H1 (cell line): Measurements from ENCODE around the gene TECTB. TPM values are rescaled to one million over a fixed set of nuclear protein-coding genes. Genes with fewer than 3 reads are reported as not detected.

ENCODE experiments used
- CTCF ChIA-PET: fragments of 300-600 bp; sonication (Branson Sonifier 250); formaldehyde crosslinking; loops from one replicate; lab custom pipeline; 2021; ENCODE audit not compliant: partially characterized antibody; lab: Charles Lee
- POLR2A ChIA-PET: fragments of 300-600 bp; sonication (Branson Sonifier 250); formaldehyde crosslinking; loops from one replicate; lab custom pipeline; 2021; ENCODE audit warnings: inconsistent platforms; ENCODE audit not compliant: partially characterized antibody; lab: Charles Lee
- DNase-seq, 2 experiments: peaks; one replicate each; pipeline versions ENCODE4 v3.0.0 to v3.0.0-alpha.2; 2010 to 2022; ENCODE audit warnings: low spot score in 2 of 2, low read depth in 1 of 2, mixed read lengths in 1 of 2
- FAIRE-seq: peaks from 2 replicates; lab custom pipeline; 2011; peaks lifted over from hg19 to GRCh38; lab: Jason Lieb, UNC
- H2AFZ ChIP-seq: 2 replicates; pipeline ENCODE4 v1.8.1; 2012; ENCODE audit warnings: low read length, inconsistent platforms
- H2AK5ac ChIP-seq: 2 replicates; pipeline ENCODE4 v1.6.1; 2013; ENCODE audit warnings: low read depth, low read length
- H2BK120ac ChIP-seq: replicated peaks from 2 replicates; pipeline ENCODE3; 2013; ENCODE audit warnings: low read depth, low read length, inconsistent platforms
- H2BK12ac ChIP-seq: 2 replicates; pipeline ENCODE4 v1.6.1; 2013; ENCODE audit warnings: low read depth, low read length
- H2BK15ac ChIP-seq: 2 replicates; pipeline ENCODE4 v1.6.1; 2013; ENCODE audit warnings: low read length
- H2BK20ac ChIP-seq: 2 replicates; pipeline ENCODE4 v1.6.1; 2013; ENCODE audit warnings: low read length
- H2BK5ac ChIP-seq: 2 replicates; pipeline ENCODE4 v1.6.1; 2013; ENCODE audit warnings: low read depth, low read length
- H3K14ac ChIP-seq: 2 replicates; pipeline ENCODE4 v1.6.1; 2013; ENCODE audit warnings: inconsistent platforms; ENCODE audit not compliant: insufficient read length
- H3K18ac ChIP-seq: 2 replicates; pipeline ENCODE4 v1.6.1; 2013; ENCODE audit warnings: low read length; ENCODE audit errors: extremely low read depth
- H3K23ac ChIP-seq: 2 replicates; pipeline ENCODE4 v1.6.1; 2013; ENCODE audit warnings: inconsistent platforms; ENCODE audit not compliant: insufficient read length
- H3K23me2 ChIP-seq: 2 replicates; pipeline ENCODE4 v1.6.1; 2013; ENCODE audit warnings: low read depth, low read length
- H3K27ac ChIP-seq: 2 replicates; pipeline ENCODE4 v1.6.1; 2011; ENCODE audit warnings: low read depth, low read length, inconsistent platforms
- H3K27me3 ChIP-seq, 4 experiments: replicated peaks in 1 of 4; 1 replicate in 1 of 4; 2 replicates in 3 of 4; pipeline versions ENCODE4 v1.6.1 to v1.8.1; 2011 to 2013; ENCODE audit warnings: low read length in 3 of 4, mild to moderate bottlenecking in 3 of 4, inconsistent platforms in 2 of 4, mixed read lengths in 2 of 4, moderate library complexity in 1 of 4; ENCODE audit not compliant: control insufficient read depth in 3 of 4, insufficient read depth in 3 of 4; ENCODE audit errors: extremely low read depth in 1 of 4
- H3K36me3 ChIP-seq, 4 experiments: 2 replicates each; pipeline versions ENCODE4 v1.6.1 to v1.8.1; 2011 to 2013; ENCODE audit warnings: mild to moderate bottlenecking in 4 of 4, low read length in 3 of 4, moderate library complexity in 2 of 4, control low read depth in 1 of 4, inconsistent platforms in 1 of 4; ENCODE audit not compliant: insufficient read depth in 4 of 4, control insufficient read depth in 2 of 4
- H3K4ac ChIP-seq: replicated peaks from 2 replicates; pipeline ENCODE3; 2013; ENCODE audit warnings: low read length, low read depth, mixed read lengths, inconsistent platforms; ENCODE audit not compliant: insufficient read length
- H3K4me1 ChIP-seq, 4 experiments: replicated peaks in 1 of 4; 1 replicate in 1 of 4; 2 replicates in 3 of 4; pipeline versions ENCODE4 v1.6.1 to v1.8.1; 2011 to 2013; ENCODE audit warnings: low read length in 3 of 4, inconsistent platforms in 2 of 4, mixed read lengths in 1 of 4; ENCODE audit not compliant: insufficient read depth in 4 of 4, control insufficient read depth in 3 of 4
- H3K4me2 ChIP-seq, 2 experiments: 2 replicates each; pipeline versions ENCODE4 v1.6.1 to v1.8.1; 2011 to 2013; ENCODE audit warnings: low read depth in 2 of 2, low read length in 2 of 2, control low read depth in 1 of 2, inconsistent platforms in 1 of 2, mild to moderate bottlenecking in 1 of 2; ENCODE audit not compliant: insufficient read depth in 1 of 2
- H3K4me3 ChIP-seq, 4 experiments: fragments of 200-600, 300-600 bp in 1 of 4; sonication (generic), shearing (Covaris generic), sonication (Bioruptor Twin) in 1 of 4; 2 replicates each; pipeline versions ENCODE4 v1.5.1 to v1.8.1; 2011 to 2016; ENCODE audit warnings: low read length in 4 of 4, low read depth in 3 of 4, control low read depth in 2 of 4, inconsistent platforms in 2 of 4, mild to moderate bottlenecking in 2 of 4, mixed read lengths in 1 of 4, moderate library complexity in 1 of 4; ENCODE audit not compliant: insufficient read depth in 2 of 4; ENCODE audit errors: extremely low read depth in 1 of 4
- H3K56ac ChIP-seq: replicated peaks from 2 replicates; pipeline ENCODE3; 2013; ENCODE audit warnings: low read depth, mild to moderate bottlenecking, mixed read lengths, low read length, inconsistent platforms; ENCODE audit not compliant: insufficient read length
- H3K79me1 ChIP-seq: 2 replicates; pipeline ENCODE4 v1.6.1; 2013; ENCODE audit warnings: low read depth, low read length, control low read depth
- H3K79me2 ChIP-seq, 2 experiments: 2 replicates each; pipeline versions ENCODE4 v1.6.1 to v1.8.1; 2012 to 2013; ENCODE audit warnings: low read length in 2 of 2, mild to moderate bottlenecking in 2 of 2, inconsistent platforms in 1 of 2; ENCODE audit not compliant: insufficient read depth in 2 of 2, control insufficient read depth in 1 of 2
- H3K9ac ChIP-seq, 4 experiments: replicated peaks in 1 of 4; 1 replicate in 1 of 4; 2 replicates in 3 of 4; pipeline versions ENCODE4 v1.6.1 to v1.8.1; 2011 to 2013; ENCODE audit warnings: low read depth in 3 of 4, low read length in 3 of 4, control low read depth in 2 of 4, mild to moderate bottlenecking in 2 of 4, moderate library complexity in 2 of 4, inconsistent platforms in 1 of 4; ENCODE audit errors: extremely low read depth in 1 of 4
- H3K9me3 ChIP-seq, 2 experiments: 2 replicates each; pipeline versions ENCODE4 v1.6.1 to v1.8.1; 2012 to 2013; ENCODE audit warnings: mild to moderate bottlenecking in 2 of 2, moderate library complexity in 2 of 2, control low read depth in 1 of 2, inconsistent platforms in 1 of 2, low read depth in 1 of 2, low read length in 1 of 2, mixed read lengths in 1 of 2; ENCODE audit not compliant: insufficient read depth in 2 of 2
- H4K20me1 ChIP-seq, 2 experiments: replicated peaks in 1 of 2; 2 replicates each; pipeline versions ENCODE3 to v1.8.1; 2011 to 2013; ENCODE audit warnings: inconsistent platforms in 2 of 2, low read length in 2 of 2, mild to moderate bottlenecking in 1 of 2; ENCODE audit not compliant: insufficient read depth in 2 of 2, control insufficient read depth in 1 of 2
- H4K5ac ChIP-seq: 2 replicates; pipeline ENCODE4 v1.6.1; 2013; ENCODE audit warnings: low read length, low read depth, mixed read lengths, inconsistent platforms; ENCODE audit not compliant: insufficient read length
- H4K8ac ChIP-seq: 2 replicates; pipeline ENCODE4 v1.8.0; 2013; ENCODE audit warnings: mild to moderate bottlenecking, moderate library complexity, low read length, inconsistent platforms; ENCODE audit not compliant: insufficient read depth; ENCODE audit errors: extremely low read depth
- H4K91ac ChIP-seq: replicated peaks from 2 replicates; pipeline ENCODE3; 2013; ENCODE audit warnings: low read length, mixed read lengths, inconsistent platforms; ENCODE audit not compliant: insufficient read length
- ASH2L ChIP-seq: fragments of 200-600, 300-600 bp; sonication (generic); IDR thresholded peaks from one replicate; pipeline ENCODE4 v1.7.1; 2017; ENCODE audit warnings: low read length
- BCL11A ChIP-seq, 2 experiments: IDR thresholded peaks; one replicate each; pipeline ENCODE4 v1.6.1; 2011; ENCODE audit warnings: low read depth in 2 of 2, low read length in 2 of 2, mild to moderate bottlenecking in 2 of 2
- CBX5 ChIP-seq: fragments of 300-800, 300-1000 bp; sonication (generic); IDR thresholded peaks from 2 replicates; pipeline ENCODE4 v1.7.1; 2016; ENCODE audit warnings: antibody characterized with exemption, low read length, low read depth
- CHD2 ChIP-seq: IDR thresholded peaks from 2 replicates; pipeline ENCODE4 v1.6.1; 2012; ENCODE audit warnings: low read length, improper control_type of control experiment
- CTBP2 ChIP-seq: IDR thresholded peaks from 2 replicates; pipeline ENCODE4 v1.7.0; 2011; ENCODE audit warnings: borderline replicate concordance, mild to moderate bottlenecking, moderate library complexity, mixed read lengths, low read length; ENCODE audit not compliant: insufficient read depth, insufficient read length
- FOSL1 ChIP-seq: IDR thresholded peaks from 2 replicates; pipeline ENCODE4 v1.6.1; 2011; ENCODE audit warnings: mild to moderate bottlenecking, low read depth, low read length, moderate library complexity; ENCODE audit not compliant: insufficient read depth
- JUND ChIP-seq: IDR thresholded peaks from 2 replicates; pipeline ENCODE4 v1.6.1; 2011; ENCODE audit warnings: mild to moderate bottlenecking, improper control_type of control experiment, low read length
- NANOG ChIP-seq: IDR thresholded peaks from 2 replicates; pipeline ENCODE4 v1.6.1; 2011; ENCODE audit warnings: low read length, low read depth, mild to moderate bottlenecking, inconsistent platforms; ENCODE audit not compliant: insufficient read depth, poor library complexity, severe bottlenecking
- NRF1 ChIP-seq: IDR thresholded peaks from 2 replicates; pipeline ENCODE4 v1.6.1; 2011; ENCODE audit warnings: mild to moderate bottlenecking, low read depth, low read length, improper control_type of control experiment
- PHF8 ChIP-seq: fragments of 200-600 bp; sonication (generic); conservative IDR thresholded peaks from 2 replicates; pipeline ENCODE4 v1.7.1; 2012; ENCODE audit warnings: low read depth, mild to moderate bottlenecking, inconsistent platforms, low read length, moderate library complexity
- SP2 ChIP-seq: IDR thresholded peaks from 2 replicates; pipeline ENCODE4 v1.6.1; 2012; ENCODE audit warnings: mild to moderate bottlenecking, low read length, inconsistent platforms
- TAF7 ChIP-seq: optimal IDR thresholded peaks from 2 replicates; pipeline ENCODE3; 2011; ENCODE audit warnings: low read depth, mild to moderate bottlenecking, inconsistent platforms, low read length, moderate library complexity, borderline replicate concordance
- TEAD4 ChIP-seq: IDR thresholded peaks from 2 replicates; pipeline ENCODE4 v1.6.1; 2012; ENCODE audit warnings: low read depth, low read length, inconsistent platforms, mixed read lengths
- WGBS, 2 experiments: shearing (Covaris generic) in 1 of 2; methylation state at CpG; one replicate each; pipeline versions ENCODE4 v1.1.6 to v1.1.7; 2013 to 2015; ENCODE audit warnings: low lambda C conversion rate in 2 of 2, mixed read lengths in 2 of 2, inconsistent platforms in 1 of 2, low coverage in 1 of 2, missing lambda C conversion rate in 1 of 2; ENCODE audit not compliant: insufficient replicate concordance in 2 of 2, insufficient coverage in 1 of 2, insufficient read length in 1 of 2; ENCODE audit errors: extremely low coverage in 1 of 2, missing lambda C conversion rate in 1 of 2; 5-methylcytosine and 5-hydroxymethylcytosine counted together
- polyA plus RNA-seq, 7 experiments: library from polyadenylated mRNA; depleted of rRNA in 3 of 7; stranded (reverse) in 5 of 7; unstranded in 2 of 7; fragments of >200 nt in 5 of 7; fragments of 200-250 nt in 2 of 7; gene quantifications; 1 replicate in 5 of 7; 2 replicates in 1 of 7; 4 replicates in 1 of 7; pipeline versions ENCODE4 v1.2.1 to v1.2.3, GENCODE V29; 2011 to 2013; ENCODE audit warnings: missing spikeins in 2 of 7, mixed read lengths in 2 of 7
- total RNA-seq: library from RNA; stranded (reverse); fragmentation: NEBNext Ultra II Directional; extraction: Animal tissue kit (Norgen Biotek cat#: 25700); gene quantifications from 2 replicates; pipeline ENCODE4 v1.2.1, GENCODE V29; 2021

TECTB gene
- total and polyA plus RNA-seq, 2 of the 8 experiments (the other 6 are each of a cell fraction or from before 2014, with no cell fraction given), result not detected

DNA sequence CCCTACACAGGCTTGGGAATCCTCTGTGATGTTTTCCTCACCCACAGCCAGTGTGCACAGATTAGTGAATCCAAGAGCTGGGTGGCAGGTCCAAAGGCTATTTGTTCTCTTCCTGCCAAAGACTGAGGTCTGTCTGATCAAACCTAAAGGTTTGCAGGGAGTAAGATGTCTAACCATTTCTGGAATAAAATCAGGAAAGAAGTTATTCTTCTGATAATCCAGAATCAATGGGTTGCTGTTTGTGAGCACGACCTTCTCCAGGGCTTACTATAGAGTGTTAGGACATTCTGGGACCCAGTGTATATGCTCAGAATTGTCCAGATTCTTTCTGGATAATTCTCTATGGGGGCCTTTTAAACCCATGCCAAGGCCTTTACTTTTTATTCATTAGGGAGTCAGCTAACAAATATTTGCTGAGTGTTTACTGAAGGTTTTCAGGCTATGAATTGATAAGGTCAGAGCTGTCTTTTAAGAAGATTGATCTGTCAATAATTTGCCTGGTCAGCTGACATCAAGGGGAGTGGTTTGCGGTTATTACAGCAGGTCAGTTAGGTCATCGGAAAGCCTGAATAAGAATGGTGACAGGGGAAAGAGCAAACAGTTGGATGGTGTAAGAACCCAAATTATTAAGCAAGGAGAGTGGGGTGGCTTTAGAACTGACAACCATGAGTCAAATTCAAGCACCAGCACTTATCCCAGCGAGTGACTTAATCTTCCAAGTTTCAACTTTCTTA lies 7.5 kb upstream of the TECTB start:
- WGBS, 2 experiments, result 93% methylated on average over 4 of the region's 4 CpGs; no CpG with 5 or more reads in 1 of the 2 experiments
- Histone ChIP-seq H4K91ac (no peak overlapping the region), H3K18ac (no peak overlapping the region), H2BK15ac (no peak overlapping the region), H2AK5ac (no peak overlapping the region), H3K4me1 (peaks cover 0 to 7% (median 2%) of the 10 kb centered on the region in 4 experiments; a peak in 5 of 7 replicates), H3K9ac (no peak overlapping the region), H4K5ac (no peak overlapping the region), H3K23ac (no peak overlapping the region), H4K20me1 (no peaks in the 10 kb centered on the region), H2BK5ac (no peak overlapping the region), H3K4me2 (no peak overlapping the region), H3K79me1 (no peaks in the 10 kb centered on the region), H3K4me3 (no peak overlapping the region), H2BK12ac (no peak overlapping the region), H4K8ac (no peak overlapping the region), H3K79me2 (no peaks in the 10 kb centered on the region), H3K23me2 (no peaks in the 10 kb centered on the region), H3K27ac (no peak overlapping the region), H3K27me3 (peaks cover 0 to 1% (median 0%) of the 10 kb centered on the region in 4 experiments; a peak in 1 of 7 replicates), H3K4ac (no peak overlapping the region), H3K9me3 (no peaks in the 10 kb centered on the region), H2AFZ (no peak overlapping the region), H3K36me3 (no peaks in the 10 kb centered on the region), H2BK120ac (no peak overlapping the region), H3K56ac (no peak overlapping the region), H2BK20ac (no peak overlapping the region), H3K14ac (no peak overlapping the region)
- POLR2A ChIA-PET, result no interaction called here
- DNase-seq (no peak), FAIRE-seq (no peak)
- CTCF ChIA-PET, result interaction anchor here (0.9 to 1.4 kb wide), 5 partner anchors 10 to 181 kb away, joined by 3 to 6 read pairs (median 3); no protein-coding TSS in a partner anchor
- TF ChIP-seq ASH2L, result no peak
- TF ChIP-seq SP2, result no peak
- no peak for TF ChIP-seq CBX5
- no peak for TF ChIP-seq NRF1
- TF ChIP-seq BCL11A (IDR thresholded peaks at IDR 0.05; ENCODE audit: low read depth in 2 of 2, low read length in 2 of 2), result no peak
- TF ChIP-seq NANOG, result no peak
- no peak for TF ChIP-seq CHD2
- TF ChIP-seq TAF7, result no peak
- no peak for TF ChIP-seq CTBP2
- TF ChIP-seq PHF8, result no peak
- TF ChIP-seq TEAD4, result no peak
- TF ChIP-seq JUND, result no peak
- no peak for TF ChIP-seq FOSL1
